Measurements from ENCODE around the gene ADARB2. TPM values are rescaled to one million over a fixed set of nuclear protein-coding genes. Genes with fewer than 3 reads are reported as not detected.

Gene ADARB2
- total and polyA plus RNA-seq, 8 donors, result 0.34 to 24.7 (median 3.2) TPM

DNA sequence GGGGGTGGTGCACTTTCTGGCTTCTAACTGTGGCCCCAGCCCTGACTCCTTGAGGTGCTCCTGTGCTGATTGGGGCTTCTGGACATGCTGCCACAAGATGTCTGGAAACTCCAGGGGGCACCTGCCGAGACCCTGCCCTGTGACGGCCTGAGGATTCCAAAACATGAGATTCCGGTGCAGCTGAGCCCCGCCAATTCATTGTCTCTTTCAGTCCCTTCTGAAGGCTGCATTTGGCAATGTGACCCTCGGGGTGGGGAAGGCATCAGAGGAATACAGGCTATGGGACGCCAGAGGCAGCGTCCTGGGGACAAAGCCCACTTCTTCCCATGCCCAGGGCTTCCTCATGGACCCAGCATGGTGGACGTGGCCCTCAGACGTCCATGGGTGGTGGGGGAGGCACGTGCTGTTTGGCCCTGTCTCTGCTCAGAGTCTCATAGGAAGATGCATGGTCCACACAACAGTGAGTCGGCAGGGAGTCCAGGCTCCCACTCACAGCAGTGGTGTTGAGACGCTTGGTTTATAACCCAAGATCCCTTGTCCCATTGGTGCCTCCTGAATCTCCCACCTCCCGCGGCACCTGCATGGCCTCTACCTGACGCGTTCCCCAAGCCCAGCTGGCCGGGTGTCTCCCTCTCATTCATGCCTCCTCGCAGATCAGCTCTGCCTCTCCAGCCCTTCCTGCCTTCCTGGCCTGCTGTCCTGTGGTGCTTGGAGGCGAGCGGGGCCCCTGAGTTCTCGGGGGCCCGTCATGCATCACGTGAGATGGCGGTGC lies 551.2 kb downstream of the ADARB2 start:
- no peaks in the 10 kb centered on the region for H3K9me3 ChIP-seq
- no peaks in the 10 kb centered on the region for H3K4me1 ChIP-seq
- 72 to 81% methylated on average over 24 of the region's 24 CpGs for WGBS, 2 donors
- DNase-seq (peak in 1 of 6 donors; percentile 27), ATAC-seq (no peak), FAIRE-seq (no peak)
- no peak overlapping the region for H3K4me3 ChIP-seq
- TF ChIP-seq, protein P1, sequence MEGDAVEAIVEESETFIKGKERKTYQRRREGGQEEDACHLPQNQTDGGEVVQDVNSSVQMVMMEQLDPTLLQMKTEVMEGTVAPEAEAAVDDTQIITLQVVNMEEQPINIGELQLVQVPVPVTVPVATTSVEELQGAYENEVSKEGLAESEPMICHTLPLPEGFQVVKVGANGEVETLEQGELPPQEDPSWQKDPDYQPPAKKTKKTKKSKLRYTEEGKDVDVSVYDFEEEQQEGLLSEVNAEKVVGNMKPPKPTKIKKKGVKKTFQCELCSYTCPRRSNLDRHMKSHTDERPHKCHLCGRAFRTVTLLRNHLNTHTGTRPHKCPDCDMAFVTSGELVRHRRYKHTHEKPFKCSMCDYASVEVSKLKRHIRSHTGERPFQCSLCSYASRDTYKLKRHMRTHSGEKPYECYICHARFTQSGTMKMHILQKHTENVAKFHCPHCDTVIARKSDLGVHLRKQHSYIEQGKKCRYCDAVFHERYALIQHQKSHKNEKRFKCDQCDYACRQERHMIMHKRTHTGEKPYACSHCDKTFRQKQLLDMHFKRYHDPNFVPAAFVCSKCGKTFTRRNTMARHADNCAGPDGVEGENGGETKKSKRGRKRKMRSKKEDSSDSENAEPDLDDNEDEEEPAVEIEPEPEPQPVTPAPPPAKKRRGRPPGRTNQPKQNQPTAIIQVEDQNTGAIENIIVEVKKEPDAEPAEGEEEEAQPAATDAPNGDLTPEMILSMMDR (IDR thresholded peaks at IDR 0.05), result no peak
- H3K27ac ChIP-seq, result no peak overlapping the region
- intact Hi-C loops (cut with DNase I), result no loop called here
- no peaks in the 10 kb centered on the region for H3K27me3 ChIP-seq
- no peaks in the 10 kb centered on the region for H3K36me3 ChIP-seq

DNA sequence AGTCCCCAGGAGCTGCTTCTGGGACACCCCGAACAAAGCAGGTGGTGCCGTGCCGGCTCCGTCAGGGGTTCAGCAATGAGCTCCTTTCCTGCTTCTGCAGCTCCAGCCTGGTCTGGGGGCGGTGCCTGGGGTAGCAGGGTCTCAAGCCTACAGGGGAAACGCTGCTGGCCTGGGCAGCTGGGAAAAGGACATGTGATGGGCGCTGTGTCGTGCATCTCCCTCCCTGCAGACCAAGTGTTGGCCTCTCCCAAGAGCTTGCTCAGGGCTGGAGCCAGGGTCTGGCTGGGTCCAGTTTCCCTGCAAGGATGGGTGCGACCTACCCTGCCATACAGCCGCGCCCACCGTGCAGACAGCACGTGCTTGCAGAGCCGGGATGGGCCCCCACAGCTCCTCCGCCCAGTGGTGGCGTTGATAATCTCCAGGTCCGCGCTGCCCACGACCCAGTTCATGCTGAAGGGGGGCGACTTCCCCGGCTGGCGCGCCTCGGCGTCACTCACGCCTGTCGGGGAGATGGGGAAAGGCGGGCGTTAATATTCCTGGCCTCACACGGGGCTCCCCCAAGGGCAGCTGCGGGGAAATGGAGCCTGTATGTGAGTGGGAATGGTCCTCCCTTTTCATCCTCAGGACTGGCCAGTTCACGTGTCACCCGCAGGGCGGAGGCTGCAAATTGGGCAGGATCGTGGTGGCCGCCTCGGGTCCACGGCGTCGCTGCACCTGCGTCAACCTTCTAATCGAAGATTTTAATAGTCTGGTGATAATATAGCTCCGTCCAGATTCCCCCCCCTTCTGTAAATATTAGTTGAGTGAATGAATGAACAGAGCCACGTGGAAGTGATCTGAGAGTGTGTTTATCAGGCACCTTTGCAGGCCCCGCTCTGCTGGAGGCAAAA lies 552.5 kb downstream of the ADARB2 start:
- no peaks in the 10 kb centered on the region for H3K4me1 ChIP-seq
- no peak overlapping the region for H3K4me3 ChIP-seq
- DNase-seq (peak in 1 of 6 donors; percentile 45), ATAC-seq (no peak), FAIRE-seq (no peak)
- intact Hi-C loops (cut with DNase I), result no loop called here
- WGBS, 2 donors, result 63 to 64% methylated on average over 43 to 45 of the region's 45 CpGs
- H3K36me3 ChIP-seq, result no peaks in the 10 kb centered on the region
- TF ChIP-seq, protein P1 (IDR thresholded peaks at IDR 0.05), result no peak
- no peak overlapping the region for H3K27ac ChIP-seq
- H3K9me3 ChIP-seq, result no peaks in the 10 kb centered on the region
- H3K27me3 ChIP-seq, result no peaks in the 10 kb centered on the region

DNA sequence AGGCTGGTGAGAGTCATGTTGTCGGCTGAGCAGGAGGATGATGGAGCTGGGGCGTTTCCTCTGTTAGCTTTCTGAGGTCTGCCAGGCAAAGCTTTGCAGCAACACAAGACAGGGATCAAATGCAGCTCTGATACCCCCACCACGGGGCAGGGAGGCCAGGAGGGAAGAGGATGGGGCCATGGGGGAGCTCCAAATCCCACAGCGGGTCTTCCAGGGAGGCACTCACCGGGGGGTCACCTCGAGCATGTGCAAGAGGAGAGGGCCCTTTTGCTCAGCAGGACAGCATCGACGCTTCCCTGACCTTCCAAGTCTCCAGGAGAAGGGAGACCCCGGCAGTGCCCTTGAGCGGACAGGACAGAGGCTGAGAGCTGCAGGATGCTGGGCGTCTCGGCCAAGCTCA lies 553.6 kb downstream of the ADARB2 start:
- Histone ChIP-seq H3K27ac (no peak overlapping the region), H3K4me1 (no peaks in the 10 kb centered on the region), H3K9me3 (no peaks in the 10 kb centered on the region), H3K36me3 (no peaks in the 10 kb centered on the region), H3K27me3 (no peaks in the 10 kb centered on the region), H3K4me3 (no peak overlapping the region)
- peak in 1 of 6 donors; percentile 37 for DNase-seq
- ATAC-seq, result no peak
- WGBS, 2 donors, result 64 to 73% methylated on average over 12 of the region's 12 CpGs
- intact Hi-C loops (cut with DNase I), result no loop called here
- no peak for FAIRE-seq
- TF ChIP-seq, protein P1 (IDR thresholded peaks at IDR 0.05), result no peak

DNA sequence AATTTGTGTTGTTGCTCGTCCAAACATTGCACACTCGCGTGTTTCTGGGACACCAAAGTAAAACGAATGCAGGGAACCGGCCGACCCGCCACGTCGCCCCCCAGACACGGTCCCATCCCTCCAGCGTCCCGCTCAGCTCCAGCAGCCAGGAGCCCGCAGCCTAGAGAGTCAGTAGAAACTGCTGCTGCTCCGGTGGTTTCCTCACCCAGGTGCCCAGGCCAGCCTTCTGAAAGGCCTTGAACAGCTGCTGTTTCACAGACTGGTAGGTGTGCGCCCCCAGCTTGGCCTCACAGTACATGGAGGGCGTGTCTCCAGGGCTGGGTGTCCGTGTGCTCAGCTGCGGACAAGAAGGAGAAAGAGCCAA lies 554.3 kb downstream of the ADARB2 start:
- DNase-seq, result peak in 1 of 6 donors; percentile 45
- Histone ChIP-seq H3K4me3 (no peak overlapping the region), H3K27ac (no peak overlapping the region), H3K9me3 (no peaks in the 10 kb centered on the region), H3K36me3 (no peaks in the 10 kb centered on the region), H3K27me3 (no peaks in the 10 kb centered on the region), H3K4me1 (no peaks in the 10 kb centered on the region)
- FAIRE-seq, result no peak
- TF ChIP-seq, protein P1 (IDR thresholded peaks at IDR 0.05), result no peak
- ATAC-seq, result peak in 2 of 4 donors; percentile 35 to 41
- WGBS, 2 donors, result 47 to 48% methylated on average over 18 of the region's 18 CpGs
- intact Hi-C loops (cut with DNase I), result no loop called here
